Suprapubic skin (tissue), 4 donors: ENCODE results near the gene ABCC8.

ENCODE experiments used
- CTCF ChIP-seq, 2 donors: fragments of 200-600 bp in 1 of 2; fragments of 450-650 bp in 1 of 2; sonication (generic) in 1 of 2; IDR thresholded peaks; one replicate each; pipeline ENCODE4 v1.5.1; 2016 to 2019; ENCODE audit warnings: antibody characterized with exemption in 2 of 2, mild to moderate bottlenecking in 1 of 2, moderate library complexity in 1 of 2
- EP300 ChIP-seq: sonication (generic); formaldehyde crosslinking; IDR thresholded peaks from one replicate; pipeline ENCODE4 v1.6.1; 2017; ENCODE audit warnings: antibody characterized with exemption
- POLR2A ChIP-seq, 2 donors: fragments of 450-650 bp; IDR thresholded peaks; one replicate each; pipeline ENCODE4 v1.6.1; 2017; ENCODE audit warnings: antibody characterized with exemption in 2 of 2, mild to moderate bottlenecking in 2 of 2, moderate library complexity in 2 of 2
- POLR2AphosphoS5 ChIP-seq, 3 donors: sonication (generic); formaldehyde crosslinking; IDR thresholded peaks; one replicate each; pipeline ENCODE4 v1.6.1; 2017; ENCODE audit warnings: antibody characterized with exemption in 3 of 3

DNA sequence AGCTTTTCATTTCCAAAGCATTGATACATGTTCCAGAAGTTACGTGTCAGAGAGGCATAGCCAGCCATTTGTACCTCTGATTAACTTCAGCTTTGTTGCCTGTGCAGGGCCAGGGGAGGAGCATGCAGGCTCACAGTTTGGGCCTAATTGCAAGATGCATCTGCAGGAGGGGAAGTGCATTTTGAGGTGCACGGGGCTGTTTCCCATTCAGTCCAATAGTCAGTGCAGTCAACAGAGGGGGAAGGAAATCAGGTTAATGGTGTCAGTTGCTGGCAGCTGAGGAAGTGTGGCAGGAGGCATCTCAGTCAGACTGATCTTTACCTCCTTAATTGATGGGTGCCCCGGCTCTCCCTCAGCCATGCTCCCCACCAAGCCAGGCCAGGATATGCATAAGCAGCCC lies 39.3 kb downstream of the ABCC8 start:
- no peak for TF ChIP-seq CTCF (IDR thresholded peaks at IDR 0.05)
- no peak for TF ChIP-seq POLR2AphosphoS5 (IDR thresholded peaks at IDR 0.05)
- TF ChIP-seq POLR2A (IDR thresholded peaks at IDR 0.05), result no peak
- TF ChIP-seq EP300, result no peak
